GM21423 (cell line): Measurements from ENCODE around the gene ACP2.

Source experiments
- ATAC-seq: cut with Tn5 transposase; IDR thresholded peaks from one replicate; pipeline ENCODE4 v1.9.1; 2021; ENCODE audit warnings: mild to moderate bottlenecking, moderate library complexity; ENCODE audit not compliant: unreplicated experiment

The ACP2 gene

DNA sequence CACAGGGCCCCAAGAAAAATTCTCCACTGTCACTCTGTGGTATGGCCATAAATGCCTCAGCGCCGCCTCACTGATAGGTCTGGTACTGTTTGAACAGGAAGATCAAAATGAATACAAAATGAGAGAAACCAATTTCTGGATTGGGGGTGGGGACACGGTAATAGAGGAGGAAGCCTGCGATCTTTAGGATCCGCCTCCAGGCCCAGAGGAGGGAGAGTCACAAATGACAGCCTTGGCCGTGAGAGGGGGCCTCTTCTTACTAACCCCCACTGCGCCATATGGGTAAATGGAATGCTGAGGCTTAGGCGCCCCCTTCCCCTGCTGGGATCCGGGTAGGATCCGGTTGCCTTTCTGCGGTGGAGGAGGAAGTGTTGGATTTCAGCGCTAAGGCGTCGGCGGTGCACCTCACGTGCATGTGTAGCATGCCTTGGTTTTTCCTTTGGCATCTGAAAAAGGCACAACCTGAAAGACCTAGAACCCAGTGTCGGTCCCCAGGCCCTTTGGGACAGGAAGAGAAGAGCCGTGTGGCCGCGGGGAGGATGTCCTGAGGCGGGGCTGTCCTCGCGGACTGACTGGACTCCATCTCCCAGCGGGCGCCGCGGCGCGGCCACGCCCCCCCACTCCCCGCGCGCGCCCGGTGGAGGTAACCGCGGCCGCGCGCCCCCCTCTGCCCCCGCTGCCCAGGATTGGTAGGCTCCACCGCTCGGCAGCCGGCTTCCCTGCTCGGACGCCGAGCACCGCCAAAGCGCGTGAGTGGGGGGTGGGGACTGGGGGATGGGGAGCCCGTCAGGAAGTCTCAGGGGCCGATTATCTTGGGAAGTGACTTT lies 20.6 kb upstream of the ACP2 start:
- ATAC-seq = peak; percentile 45

DNA sequence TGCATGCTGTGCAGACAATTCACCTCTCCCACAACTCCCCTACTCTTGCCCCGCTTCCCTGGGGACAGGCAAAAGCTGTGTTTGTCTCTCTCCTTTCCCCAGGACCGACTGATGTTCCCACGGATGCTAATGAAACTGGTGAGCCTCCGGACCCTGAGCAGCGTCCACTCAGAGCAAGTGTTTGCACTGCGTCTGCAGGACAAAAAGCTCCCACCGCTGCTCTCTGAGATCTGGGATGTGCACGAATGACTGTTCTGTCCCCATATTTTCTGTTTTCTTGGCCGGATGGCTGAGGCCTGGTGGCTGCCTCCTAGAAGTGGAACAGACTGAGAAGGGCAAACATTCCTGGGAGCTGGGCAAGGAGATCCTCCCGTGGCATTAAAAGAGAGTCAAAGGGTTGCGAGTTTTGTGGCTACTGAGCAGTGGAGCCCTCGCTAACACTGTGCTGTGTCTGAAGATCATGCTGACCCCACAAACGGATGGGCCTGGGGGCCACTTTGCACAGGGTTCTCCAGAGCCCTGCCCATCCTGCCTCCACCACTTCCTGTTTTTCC lies 19.9 kb upstream of the ACP2 start:
- ATAC-seq = no peak

DNA sequence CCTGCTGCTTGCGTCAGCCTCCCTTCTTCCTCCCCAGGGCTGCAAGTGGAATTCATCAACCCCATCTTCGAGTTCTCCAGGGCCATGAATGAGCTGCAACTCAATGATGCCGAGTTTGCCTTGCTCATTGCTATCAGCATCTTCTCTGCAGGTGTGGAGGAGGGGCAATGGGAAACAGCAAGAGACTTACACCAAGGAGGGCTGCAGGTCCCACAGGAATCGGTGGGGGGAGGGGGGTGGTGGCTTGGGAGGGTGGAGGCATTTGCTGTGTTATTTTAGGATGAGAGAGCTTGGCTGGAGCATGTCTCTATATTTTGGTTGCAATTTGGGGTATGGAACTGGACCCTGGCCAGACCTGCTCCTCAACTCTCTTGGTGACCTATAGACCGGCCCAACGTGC lies 19.3 kb upstream of the ACP2 start:
- ATAC-seq = no peak

DNA sequence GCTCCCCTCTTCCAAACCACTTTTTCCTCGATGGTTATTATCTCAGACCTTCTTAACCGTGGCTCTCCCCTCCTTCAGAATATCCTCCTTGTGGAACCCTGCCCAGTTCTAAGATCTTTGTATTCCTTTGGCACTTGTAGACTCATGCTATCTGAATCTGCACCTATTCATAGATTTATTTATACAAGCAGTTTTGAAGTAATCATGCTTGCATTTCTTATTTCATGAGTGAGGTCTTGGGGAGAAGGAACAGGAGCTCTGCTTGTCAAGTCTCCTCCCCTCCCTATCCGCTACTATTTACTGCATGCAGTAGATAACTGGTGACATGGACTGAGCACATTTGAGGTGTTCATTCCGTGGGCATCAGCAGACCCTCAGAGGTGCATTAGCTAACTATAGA lies 15.9 kb upstream of the ACP2 start:
- no peak for ATAC-seq

DNA sequence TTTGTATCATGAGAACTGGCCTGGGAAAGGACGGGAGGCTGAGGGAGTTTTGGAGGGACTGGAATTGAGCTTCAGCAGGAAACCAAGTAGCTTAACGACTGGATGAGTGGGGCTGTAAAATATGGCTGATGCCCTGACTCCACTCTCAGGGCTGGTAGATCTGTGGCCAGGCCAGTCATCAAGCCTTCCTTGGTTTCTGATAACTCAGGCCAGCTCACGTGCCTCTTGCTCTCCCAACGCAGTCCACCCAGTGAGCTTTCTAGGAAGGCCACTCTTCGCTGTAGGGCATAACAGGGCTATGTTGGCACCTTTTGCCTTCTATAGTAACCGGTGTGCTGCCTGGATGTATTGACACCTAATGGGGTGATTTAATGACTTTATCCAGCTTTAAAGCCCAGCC lies 15.5 kb upstream of the ACP2 start:
- no peak for ATAC-seq

DNA sequence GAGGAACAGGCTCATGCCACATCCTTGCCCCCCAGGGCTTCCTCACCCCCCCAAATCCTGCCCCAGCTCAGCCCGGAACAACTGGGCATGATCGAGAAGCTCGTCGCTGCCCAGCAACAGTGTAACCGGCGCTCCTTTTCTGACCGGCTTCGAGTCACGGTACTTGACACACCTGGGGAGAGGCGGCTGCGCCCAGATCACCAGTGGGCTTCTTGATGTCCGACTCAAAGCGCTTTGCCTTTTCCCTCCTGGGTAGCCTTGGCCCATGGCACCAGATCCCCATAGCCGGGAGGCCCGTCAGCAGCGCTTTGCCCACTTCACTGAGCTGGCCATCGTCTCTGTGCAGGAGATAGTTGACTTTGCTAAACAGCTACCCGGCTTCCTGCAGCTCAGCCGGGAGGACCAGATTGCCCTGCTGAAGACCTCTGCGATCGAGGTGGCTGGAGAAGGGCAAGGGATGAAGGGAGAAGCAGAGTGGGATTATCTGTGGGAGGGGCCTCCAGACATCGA lies 12.7 kb upstream of the ACP2 start:
- ATAC-seq = no peak

DNA sequence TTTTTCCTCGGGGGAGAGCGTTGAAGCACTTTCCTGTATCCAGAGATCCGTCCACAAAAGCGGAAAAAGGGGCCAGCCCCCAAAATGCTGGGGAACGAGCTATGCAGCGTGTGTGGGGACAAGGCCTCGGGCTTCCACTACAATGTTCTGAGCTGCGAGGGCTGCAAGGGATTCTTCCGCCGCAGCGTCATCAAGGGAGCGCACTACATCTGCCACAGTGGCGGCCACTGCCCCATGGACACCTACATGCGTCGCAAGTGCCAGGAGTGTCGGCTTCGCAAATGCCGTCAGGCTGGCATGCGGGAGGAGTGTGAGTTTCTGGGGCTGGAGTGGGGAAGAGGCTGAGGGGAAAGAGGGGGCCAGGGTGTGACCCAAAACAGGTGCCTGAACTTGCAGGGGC lies 11.8 kb upstream of the ACP2 start:
- no peak for ATAC-seq

DNA sequence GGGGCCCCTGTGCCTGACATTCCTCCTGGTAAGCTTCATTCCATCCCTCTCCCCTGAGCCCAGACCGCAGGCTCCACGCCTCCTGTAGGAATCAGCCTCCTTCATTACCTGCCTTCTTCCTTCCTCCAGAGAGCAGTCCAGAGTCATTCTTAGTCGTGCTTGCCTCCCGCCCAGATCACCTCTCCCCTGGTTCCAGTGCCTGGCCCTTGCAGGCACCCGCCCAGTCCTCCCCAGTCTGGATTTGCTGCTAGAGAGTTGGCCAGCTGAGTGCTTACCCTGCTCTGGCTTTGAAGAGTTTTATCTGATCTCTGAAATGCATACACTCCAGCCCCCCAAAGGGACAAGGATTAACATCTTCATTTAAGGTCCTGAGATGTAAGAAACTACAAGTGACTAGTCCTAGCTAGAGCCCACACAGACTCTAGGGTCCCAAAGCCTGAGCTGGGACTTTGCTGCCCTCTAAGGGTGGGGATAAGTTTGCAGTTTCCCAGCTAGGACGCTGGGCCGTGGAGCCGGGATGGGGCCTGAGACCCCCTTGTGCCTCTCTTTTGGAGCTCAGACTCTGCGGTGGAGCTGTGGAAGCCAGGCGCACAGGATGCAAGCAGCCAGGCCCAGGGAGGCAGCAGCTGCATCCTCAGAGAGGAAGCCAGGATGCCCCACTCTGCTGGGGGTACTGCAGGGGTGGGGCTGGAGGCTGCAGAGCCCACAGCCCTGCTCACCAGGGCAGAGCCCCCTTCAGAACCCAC lies 10.8 kb upstream of the ACP2 start:
- no peak for ATAC-seq

DNA sequence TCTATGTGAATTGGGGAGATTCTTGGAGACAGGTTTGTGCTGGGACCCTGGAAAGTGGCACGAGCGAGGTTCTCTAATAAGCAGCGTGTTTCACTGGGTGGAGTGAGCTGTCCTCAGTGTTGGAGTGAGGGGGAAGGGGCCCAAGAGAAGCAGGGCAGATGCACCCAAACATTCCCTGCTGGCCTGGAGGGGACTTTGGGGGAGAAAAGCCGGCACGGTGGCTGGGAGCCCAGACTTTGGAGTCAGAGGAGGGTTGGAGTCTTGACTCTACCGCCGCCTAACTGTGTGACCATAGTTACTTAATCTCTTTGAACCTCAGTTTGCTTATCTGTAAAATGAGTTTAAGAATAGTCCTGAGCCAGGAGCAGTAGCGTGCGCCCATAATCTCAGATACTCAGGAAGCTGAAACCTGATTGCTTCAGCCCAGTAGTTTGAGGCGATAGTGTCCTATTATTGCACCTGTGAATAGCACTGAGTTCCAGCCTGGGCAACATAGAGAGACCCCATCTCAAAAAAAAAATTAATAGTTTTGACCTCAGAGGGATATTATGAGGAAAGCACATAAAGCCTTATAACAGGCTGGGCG lies 9.8 kb upstream of the ACP2 start:
- no peak for ATAC-seq

DNA sequence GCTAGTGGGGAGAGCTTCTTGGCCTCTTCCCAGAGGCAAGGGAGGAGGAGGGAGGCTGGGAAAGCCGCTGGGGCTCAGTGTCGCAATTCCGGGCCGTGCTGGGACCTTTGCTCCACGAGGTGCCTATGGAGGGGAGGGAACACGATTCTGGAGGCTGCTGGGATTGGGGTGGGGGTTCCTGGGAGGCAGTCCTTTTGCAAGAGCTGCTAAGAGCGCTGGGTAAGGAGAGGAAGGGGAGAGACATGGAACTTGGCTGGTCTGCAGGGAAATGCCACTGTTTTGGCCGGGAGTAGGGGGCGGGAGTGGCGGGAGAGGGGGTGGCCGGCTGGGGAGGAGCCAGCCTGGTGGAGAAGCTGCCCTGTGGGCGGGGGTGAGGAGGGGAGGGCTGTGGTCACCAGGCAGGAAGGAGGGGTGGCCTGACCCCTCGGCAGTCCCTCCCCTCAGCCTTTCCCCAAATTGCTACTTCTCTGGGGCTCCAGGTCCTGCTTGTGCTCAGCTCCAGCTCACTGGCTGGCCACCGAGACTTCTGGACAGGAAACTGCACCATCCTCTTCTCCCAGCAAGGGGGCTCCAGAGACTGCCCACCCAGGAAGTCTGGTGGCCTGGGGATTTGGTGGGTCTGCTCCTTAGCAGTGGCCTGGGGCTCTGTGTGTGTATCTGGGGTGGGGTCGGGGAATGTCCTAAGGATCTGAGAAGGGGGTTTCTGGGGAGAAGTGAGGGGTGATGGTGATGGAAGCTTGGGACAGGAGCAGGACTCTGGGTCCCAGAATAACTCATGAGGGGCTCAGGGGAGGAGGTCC lies 9.1 kb upstream of the ACP2 start, which contains the start of gene NR1H3:
NR1H3 (plus strand) TSS at position 480 of the 800 bp plus-strand sequence. CDS start 1,221 bp downstream, outside the sequence.
- ATAC-seq = no peak

DNA sequence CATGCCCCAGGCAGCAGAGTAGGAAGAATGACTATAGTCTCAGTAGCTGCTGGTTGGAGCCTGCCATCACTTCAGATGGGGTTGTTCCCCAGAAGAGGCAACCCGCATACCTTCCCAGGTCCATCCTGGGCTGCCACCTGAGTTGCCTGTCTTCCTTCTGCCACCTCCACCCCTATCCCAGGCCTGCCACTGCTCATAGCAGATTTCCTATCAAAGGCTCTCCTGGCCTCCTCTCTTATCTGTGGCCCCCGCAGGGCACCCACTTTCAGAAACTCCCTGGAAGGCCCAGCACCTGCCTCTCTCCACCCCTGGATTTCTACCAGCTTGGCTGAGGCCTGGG lies 8.5 kb upstream of the ACP2 start:
- ATAC-seq = no peak

DNA sequence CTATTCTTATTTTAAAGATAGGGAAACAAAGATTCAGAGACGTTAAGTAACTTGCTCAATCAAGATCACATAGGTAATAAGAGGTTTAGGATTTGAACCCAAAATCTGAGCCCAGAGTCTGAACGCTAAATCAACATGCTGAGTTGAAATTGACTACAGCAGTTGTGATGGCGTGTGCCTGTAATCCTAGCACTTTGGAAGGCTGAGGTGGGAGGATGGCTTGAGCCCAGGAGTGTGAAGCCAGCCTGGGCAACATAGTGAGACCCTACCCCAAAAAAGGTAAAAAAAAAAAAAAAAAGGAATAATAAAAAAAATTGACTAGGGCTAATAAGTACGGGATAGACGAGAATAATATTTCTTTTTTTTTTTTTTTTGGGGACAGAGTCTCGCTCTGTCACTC lies 7.8 kb upstream of the ACP2 start:
- ATAC-seq = no peak

DNA sequence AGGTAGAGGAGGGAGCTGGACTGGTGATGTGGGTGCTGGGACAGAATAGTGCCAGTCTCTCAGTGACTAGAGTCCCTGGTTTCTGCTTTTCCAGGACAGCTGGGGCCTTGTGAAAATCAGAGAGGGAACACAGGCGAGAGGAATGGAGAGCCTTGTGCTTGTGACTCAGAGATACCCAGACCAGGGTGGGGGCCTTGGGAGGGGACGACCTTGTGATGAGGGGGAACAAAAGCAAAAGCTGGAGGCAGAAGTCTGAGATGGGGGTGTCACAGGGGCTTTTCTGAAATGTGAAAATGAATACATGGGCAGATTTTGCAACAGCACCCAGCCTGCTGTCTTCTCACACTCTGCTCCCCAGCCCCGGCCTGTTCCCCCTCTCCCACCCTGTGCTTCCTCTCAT lies 5.8 kb upstream of the ACP2 start:
- ATAC-seq = no peak

DNA sequence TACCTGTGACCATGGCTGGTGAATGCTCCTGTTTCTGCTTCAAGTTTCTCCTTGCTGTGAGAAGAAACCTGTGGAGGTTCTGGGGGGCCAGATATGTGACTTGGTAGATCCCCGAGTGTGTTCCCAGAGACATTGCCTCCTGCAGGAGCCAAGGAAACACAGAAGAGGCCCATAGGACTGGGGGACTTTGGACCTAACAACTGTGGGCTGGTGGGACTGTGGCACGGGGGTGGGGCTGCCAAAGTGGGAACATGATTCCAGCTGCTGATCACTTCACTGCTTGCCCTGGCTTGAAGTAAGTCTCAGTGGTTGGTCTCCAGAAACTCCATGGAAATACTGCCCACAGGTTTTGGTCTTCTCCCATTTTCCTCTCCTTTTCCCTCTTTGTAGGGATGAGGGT lies 5.0 kb upstream of the ACP2 start:
- no peak for ATAC-seq

DNA sequence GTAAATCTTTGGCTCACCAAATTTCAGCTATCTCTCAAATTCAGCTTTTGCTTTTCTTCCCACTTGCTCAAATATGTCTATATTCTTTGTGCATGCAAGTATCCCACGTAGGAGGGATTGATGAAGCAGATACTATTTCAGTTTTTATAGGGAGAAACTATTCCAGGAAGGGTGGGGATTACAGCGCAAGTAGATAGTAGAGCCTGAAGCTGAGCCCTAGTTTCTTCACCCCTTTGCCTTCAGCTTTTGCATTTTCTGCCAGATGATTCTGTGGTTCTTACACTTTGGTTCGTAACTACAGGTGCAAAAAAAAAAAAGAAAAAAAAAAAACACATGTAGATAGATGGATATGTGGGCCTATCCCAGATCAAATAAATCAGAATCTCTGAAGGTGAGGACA lies 3.1 kb upstream of the ACP2 start:
- no peak for ATAC-seq

DNA sequence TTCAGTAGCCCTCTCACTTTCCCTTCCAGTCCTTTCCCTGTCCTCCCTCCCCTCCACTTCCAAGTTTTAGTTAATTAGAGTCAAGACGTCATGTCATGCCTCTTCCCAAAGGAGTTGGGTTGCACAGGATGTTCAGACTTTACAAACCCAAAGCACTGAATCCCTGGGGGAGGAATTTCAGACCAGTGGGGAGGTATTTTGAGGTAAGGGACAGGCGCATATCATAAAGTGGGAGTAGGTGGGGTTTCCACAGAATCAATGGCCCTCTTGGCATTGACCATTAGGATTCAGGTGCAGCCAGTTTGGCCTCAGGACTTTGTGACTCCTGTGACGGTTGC lies 733 bp upstream of the ACP2 start:
- ATAC-seq = no peak

DNA sequence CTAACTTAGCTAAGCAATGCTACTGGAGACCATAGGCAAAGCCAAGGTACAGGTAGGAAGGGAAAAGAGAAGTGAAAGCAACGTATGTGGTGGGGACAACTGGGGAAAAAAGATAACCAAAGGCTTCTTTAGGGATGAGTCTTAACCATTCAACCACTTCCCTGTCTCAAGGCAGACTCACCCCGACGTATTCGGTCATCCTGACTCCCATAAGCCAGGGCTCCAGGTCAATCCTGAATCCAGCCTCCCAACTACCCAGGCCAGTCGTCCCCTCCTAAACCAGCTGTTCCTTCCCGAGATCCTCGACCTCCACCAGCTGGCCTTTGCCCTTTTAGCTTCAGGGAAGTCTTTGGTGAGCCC lies 330 bp downstream of the ACP2 start:
- ATAC-seq = peak; percentile 12

DNA sequence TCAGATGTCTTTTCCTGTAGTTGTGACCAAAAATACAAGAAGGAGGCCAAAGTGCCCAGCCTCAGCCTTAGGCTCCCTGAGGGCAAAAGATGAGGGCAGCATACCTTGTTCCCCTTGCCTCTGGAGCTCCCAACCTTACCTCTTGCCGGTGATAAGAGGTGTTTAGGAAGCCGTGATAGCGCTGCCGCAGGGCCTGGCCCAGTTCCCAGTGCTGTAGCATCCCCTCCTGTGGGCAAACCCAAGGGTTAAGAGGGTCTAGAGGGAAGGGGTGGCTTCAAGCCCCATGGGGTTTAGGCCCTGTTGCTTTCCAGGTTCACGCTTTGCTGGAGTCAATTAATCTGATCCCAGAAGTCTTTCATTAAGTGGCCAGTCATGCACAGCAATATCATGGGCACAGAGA lies 1.1 kb downstream of the ACP2 start:
- no peak for ATAC-seq

DNA sequence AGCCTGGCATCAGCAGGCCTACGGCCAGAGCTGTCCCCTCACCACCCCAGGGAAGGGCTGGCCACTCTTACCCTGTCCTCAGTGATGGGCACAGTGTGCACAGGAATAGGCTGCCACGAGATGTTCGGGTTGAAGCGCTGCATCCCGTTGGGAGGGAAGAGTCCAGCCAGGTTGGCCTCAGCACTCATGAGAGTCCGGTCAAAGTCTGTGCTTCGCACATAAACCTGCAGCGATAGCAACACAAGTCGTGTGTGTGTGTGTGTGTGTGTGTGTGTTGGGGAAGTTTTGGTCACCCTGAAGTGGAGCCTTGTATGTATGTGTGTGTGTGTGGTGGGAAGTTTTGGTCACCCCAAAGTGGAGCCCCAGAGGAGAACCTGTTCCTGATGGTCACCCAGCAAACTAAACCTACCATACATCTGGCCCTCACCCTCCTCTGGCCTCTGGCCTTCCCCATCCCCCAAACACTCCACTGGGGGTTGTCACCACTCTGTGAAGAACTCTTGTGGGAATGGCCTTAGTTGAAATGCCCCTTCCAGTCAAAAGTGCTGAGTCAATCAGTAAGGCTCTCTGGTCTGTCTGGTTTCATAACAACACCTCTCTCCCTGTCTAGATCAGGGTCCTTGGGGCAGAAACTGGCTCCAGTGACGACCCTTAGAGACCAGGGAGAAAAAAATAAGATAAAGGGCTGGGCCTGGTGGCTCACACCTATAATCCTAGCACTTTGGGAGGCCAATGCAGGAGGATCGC lies 2.8 kb downstream of the ACP2 start:
- no peak for ATAC-seq
